Measurements from ENCODE around the gene COL27A1.

The COL27A1 gene

DNA sequence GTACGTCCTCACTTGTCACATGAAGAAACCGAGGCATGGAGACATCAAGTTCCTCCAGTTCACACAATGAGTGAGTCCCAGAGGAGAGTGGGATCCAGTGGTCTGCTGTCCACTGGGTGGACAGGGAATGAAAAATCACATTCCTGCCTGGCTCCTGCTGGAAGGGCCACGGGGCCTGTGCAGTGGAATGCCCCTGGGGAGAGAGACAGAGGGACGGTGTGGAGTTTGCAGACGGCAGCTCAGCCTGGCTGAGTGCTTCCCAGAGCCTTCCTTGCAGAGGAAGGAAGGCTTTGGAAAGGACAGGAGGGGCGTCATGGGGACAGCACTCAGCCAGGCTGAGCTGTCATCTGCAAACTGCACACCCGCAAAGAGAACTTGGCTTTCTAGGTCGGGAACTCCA is 74.7 kb downstream of the COL27A1 start:
- DNase-seq: no peak

DNA sequence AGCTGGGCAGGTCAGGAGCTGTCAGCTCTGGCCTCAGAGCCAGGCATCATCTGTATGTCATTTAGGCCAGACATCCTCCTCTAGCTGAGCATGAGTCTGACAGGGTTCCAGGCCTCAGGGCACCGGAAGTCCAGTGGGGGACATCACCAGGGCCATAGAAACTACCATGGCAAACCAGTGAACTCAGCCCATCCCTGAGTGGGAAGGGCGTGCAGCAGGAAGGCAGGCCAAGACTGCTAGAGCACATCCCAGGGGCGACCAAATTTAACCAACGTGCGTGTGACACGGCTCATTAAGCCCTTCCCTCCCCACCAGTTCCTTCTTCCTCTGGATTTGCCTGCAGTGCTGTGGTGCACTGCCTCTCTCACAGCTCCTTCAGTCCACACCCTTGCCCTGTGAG is 75.9 kb downstream of the COL27A1 start:
- DNase-seq: no peak

DNA sequence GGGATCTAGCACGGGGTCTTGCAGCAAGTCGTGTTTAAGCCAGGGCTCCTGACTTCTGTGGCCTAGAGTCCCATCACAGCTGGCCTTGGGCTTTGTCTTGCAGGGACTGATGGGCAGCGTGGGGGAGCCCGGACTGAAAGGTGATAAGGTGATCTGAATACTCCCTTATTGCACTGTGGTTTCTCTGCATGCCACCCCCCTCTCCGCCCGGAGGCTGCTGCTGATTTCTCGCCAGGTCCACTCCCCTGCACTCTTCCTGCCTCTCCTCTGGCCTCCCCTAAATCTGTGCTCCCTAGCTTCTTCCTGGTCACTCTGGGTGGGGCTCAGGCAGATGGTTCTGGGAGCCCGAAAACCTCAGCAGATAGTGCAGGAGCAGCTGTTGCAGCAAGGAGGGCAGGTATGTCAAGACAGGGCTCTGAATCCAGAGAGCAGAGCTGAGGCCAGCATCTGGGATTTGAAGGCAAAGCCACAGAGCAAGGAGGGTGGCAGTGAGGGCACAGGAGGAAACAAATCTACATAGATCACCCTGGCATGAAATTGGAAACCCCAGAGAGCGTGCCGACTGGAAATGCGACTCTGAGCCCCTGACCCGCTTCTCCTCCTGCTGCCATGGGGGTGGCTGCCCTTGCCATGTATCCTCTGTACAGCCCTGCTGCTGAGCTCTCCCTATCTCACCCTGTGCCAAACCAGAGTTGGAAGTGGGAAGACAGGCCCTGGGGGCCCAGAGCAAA is 76.5 kb downstream of the COL27A1 start:
- no peak for DNase-seq

DNA sequence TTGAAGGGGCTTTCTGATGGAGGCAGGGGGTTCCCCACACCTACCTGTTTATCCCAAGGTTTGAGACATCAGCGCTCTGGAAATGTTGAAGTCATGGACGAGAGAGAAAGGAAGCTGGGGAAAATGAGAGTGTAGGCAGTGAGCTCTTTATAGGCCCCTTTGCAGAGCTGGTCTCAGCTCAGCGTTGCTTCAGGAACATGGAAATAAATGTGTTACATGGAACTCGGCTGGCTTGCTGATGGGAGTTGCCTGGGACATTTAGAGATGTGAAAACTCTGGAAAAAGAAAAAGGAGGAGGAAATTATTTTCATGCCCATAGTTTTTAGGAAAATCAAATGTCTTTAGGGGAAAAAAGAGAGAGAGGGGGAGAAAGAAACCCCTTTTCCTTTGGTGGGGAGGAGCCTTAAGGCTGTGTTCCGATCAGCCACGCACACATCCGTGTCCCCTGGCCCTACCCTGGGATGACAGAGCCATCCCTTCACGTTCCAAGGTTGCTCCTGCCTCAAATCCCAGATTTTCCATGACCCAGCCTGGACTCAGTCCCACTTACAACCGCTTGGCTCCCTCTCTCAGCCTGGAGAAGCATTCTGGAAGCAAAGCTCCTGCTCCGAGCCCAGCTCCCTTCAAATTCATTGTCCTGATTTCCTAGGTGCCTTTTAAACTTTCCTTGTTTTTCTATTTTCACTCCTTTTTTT is 78.3 kb downstream of the COL27A1 start:
- no peak for DNase-seq

DNA sequence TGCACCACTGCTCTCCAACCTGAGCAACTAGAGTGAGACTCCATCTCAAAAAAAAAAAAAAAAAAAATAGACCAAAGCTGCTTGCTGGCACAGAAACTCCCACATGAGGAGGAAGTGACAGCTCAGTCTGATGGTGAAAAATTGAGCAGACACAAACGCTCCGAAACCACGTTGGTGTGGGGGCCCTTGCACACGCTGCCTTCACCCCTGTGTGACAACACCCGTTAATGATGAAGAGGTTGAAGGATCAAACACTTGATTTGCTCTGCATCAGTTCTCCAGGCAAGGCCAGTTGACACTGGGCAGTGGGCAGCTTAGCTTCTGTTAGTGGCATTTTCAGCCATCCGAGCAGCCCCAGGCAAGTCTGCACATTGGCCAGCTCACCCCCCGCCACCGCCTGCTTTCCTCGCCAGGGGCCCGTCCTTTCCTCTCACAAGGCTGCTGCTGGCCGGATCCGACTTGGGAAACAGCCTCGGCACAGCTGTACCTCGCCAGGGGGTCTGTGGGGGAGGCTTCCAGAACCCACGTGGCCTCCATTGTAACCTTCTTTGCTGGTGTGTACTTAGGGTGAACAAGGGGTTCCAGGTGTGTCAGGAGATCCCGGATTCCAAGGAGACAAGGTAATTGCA is 79.8 kb downstream of the COL27A1 start:
- no peak for DNase-seq

DNA sequence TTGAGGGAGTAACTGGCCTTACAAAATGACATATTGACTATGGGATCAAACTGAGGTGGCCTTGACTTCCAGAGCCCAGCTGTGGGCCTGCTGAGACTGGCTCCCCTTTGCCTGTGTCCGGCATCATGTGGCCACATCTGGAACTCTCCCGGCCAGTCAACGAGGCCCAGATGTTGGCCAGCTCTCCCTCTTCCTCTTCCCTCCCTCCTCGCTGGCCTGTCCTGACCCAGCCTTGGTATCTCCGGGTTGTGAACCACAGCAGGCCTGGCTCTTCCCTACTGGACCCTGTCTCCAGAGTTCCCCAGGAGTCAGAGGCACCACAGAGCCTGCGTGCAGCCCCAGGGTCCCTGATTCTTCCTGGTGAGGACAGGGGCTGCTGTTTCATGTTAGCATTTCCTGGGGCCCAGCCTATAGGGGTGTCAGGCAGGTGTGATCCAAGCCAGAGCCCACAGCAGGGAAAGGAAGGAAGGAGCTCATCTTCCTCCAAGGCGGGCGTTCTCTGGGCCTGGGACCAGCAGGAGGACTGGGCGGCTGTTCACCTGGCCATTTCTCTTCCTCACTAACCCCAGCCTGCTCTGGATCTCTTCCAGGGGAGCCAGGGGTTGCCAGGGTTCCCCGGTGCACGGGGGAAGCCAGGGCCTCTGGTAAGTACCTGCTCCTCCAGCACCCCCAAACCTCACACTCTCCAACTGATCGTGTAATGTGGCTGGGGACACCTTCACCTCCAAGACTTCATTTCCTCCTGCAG is 81.2 kb downstream of the COL27A1 start:
- DNase-seq: no peak

DNA sequence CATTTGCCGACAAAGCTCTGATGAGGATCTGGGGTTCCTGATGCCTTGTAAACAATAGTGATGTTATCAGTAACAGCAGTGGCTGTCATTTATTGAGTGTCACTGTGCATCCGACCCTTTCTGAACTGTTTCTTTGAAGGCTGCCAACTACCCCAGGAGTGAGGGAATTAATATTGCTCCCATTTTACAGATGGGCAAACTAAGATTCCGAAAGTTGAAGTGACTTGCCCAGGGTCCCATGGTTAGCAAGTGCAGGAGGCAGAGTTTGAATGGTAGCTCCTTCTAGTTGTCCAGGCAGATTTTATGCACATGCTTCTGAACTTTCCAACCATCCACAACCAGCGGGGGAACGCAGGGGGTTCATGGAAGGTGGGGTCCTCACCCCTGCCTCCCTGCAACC is 81.9 kb downstream of the COL27A1 start:
- no peak for DNase-seq

DNA sequence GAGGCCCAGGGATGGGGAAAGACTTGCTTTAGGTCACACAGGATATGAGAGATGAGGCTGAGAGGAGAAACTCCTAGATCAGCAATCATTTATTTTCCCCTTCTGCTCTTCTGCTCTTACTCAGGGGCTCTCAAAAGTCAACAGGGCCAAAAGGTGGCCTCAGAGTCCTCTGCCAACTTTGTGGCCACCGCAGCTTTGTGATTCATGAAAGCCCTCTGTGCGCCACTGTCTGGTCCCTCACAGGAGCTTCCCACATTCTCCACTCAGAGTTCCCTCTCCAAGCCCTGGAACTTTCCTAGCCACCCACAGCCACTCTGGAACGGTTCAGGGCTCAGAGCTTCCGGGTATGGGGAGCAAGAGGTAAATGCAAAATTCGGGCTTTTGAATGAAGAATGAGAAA is 82.4 kb downstream of the COL27A1 start:
- DNase-seq: no peak

DNA sequence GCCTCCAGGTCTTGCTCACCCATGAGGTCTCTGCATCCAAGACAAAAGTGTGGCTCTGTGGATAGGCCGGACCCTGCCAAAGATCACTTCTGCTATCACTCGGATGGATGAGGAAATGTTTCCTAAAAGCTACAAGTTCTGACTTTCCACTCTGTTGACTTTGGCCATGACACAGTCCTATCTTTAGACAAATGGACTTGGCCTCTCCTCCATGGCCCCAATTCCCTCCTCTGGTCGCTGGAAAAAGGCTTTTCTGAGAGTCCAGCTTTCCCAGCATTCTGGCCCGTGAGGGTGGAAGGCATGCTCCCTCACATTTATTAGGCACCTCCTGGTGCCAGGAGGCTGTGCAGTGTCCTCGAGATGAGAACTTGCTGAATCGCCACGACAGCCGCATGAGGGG is 83.1 kb downstream of the COL27A1 start:
- no peak for DNase-seq

DNA sequence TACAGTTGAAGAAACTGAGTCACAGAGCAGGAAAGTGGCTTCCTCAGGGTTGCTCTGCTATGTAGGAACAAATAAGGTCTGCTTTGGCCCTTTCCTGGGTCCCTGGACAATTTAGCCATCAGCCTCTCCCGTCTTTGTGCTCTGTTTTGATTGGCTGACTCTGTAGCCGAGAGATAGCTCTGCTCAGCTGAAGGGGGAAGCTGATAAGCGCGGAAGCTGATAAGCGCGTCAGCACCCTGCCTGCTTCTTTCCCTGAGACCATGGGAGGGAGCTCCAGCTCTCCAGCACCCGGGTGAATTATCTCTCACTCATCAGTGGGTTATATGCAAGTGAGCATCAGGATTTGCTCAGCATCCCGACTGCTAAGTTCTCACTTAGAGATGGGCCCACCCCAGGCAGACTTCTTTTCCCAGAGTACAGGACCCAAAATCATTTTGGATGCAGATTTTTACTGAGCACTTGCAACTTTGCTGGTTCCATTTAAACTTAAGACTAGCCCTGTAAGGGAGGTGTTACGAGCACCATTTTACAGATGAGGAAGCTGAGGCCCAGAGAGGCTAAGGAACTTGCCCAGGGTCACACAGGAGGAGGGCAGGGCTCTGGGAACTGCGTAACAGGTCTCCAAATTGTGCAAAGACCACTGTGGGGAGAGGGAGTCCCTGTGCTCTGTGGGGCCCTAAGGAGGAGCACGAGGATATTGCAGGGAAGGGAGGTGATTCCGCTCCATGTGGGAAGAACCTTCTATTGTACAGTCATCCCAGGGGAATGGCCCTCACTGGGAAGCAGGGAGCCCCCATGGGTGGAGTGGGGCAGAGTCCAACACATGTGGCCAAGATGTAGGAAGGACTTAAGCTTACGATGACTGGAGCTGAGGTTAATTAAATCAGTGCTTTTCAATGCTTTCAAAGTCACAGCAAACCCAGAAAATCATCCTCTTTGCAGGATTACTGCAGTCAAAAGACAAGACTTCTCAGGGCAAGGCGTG is 83.8 kb downstream of the COL27A1 start:
- DNase-seq: no peak

DNA sequence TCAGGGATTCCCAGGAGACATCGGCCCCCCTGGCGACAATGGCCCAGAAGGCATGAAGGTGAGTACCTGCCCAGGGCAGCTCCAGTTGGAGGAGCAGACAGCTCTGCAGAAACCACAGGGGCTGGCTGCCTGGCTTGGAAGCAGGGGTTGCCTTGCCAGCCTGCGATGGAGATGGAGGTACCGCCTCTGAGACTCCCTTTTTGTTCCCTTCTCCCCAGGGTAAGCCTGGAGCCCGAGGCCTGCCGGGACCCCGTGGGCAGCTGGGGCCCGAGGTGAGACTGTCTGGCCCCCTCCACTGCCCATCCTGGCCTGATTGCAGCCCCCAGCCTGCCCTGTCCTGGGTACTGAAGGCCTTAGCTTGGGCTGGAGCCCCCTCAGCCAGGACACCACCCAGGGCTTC is 84.9 kb downstream of the COL27A1 start:
- no peak for DNase-seq

DNA sequence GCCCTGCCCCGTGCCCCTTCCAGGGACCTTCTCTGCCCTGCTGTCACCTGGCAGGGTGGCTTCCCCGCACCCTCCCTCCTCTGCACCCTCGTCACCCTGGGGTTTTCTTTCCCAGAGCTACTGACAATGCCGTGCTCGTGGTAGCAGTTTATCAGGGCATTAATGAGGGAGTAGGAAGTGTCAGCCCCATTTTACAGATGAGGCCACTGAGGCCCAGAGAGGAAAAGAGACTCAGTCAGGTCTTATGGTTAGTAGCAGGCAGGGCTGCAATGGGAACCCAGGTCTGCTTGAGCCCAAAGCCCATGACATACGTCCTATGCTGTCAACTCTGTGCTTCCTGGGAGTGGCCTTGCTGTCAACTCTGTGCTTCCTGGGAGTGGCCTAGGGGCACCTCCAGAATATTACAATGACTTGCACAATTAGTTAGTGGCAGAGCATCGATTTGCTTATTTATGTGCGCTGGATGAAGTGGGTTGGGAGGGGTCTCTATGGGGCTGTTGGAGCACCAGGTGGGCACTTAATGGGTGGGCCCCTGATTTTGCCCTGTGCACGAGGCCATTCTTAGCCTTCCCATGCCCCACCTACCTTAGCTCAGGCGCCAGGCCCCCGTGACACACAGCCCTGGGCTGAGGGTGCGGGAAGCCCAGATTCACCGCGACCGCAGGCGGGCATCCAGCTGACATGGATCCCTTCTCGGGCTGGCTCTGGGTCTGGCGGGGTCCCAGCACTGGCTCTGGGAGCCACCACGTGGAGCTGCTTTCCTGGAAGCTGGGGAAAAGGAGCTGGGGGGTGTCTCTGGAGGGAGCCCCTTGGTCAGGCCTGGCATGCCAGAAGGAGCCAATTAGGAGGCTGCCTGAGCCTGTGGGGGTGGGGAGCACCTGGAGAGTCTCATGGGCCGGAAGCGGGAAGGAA is 85.6 kb downstream of the COL27A1 start:
- DNase-seq: no peak

DNA sequence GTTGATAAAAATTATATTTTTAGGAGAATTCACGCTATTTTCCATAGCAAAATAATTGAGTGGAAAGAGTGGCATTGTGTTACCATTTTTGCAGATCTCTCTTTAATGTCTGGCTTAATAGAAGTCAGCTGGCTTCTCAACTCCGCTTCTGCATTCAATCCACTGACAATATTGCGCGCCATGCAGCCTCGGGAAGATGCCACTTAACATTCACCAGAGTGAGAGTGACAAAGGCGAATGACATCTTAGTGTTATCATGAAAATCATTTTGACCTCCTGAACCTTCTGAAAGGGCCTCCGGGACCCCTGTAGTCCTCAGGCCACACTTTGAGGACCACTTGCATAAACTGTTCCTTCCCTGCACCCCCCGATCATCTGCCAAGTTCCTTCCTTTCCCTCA is 87.5 kb downstream of the COL27A1 start:
- no peak for DNase-seq

DNA sequence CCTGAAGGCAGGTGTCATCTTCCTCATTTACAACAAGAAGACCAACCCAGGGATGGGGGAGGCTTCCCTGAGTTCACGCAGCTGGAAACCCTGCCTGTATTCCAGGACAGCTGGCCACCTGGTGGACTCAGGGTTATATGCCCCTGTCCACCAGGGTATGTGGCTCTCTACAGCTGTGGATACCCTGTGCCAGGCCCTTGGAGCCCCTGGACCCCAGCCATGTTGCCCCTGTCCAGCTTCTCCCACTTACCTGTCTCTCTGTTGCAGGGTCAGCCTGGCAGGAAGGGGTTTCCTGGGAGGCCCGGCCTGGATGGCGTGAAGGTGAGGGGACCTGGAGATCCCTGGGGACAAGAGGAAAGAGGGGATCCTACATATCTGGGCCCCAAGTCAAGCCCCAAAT is 87.9 kb downstream of the COL27A1 start:
- DNase-seq: no peak

DNA sequence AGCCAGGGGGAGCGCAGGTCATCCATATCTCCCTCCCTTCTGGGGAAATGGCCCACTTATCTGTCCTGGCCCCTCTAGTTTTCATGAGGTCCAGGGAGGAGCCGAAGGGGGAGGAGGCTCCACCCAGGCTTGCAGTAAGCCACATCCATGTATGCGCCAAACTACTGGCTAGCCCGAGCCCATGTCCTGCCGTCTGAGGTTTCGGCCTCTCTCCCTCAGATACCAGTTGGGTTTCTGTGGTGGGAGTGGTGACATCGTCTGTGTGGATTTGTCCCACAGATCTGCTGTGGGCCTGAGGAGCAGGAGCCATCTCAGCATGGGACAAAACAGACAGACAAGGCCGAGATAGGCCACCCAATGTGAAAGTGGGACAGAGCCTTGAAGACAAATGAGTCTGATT is 89.2 kb downstream of the COL27A1 start:
- DNase-seq: no peak

DNA sequence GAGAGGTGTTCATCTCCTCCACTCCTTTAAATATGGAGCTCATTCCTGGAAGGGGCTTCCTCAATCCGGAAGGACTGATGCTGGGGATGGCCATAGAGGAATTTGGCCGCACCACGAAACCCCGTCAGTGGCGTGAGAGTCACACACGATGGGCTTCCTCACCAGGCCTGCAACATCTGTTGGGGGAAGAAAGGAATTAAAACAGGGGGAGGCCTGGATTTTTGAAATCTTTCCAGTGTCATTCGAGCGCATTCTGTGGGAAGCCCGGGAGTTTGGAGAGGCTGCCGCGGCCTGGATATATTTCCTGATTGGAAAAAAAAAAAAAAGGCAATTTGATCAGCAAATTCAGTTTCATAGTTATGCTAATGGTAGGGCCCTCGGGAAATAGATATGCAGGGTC is 91.2 kb downstream of the COL27A1 start:
- no peak for DNase-seq

DNA sequence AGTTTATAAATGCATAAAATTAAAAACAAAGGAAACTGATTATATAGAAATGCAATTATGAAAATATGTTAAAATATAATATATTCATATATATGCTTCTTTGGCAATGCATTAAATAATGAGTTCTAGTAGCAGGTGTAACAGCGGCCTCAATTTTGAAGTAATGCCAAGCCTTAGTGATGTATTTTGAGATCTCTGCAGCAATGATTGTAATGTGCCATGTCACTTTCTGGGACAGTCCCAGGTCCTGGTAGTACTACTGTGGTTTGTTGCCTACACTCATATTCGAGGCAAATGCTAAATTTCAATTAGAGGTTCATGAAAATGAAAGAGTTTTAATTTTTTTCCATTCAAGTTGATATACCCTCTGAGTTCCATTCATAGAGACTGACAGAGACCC is 91.7 kb downstream of the COL27A1 start:
- DNase-seq: no peak

DNA sequence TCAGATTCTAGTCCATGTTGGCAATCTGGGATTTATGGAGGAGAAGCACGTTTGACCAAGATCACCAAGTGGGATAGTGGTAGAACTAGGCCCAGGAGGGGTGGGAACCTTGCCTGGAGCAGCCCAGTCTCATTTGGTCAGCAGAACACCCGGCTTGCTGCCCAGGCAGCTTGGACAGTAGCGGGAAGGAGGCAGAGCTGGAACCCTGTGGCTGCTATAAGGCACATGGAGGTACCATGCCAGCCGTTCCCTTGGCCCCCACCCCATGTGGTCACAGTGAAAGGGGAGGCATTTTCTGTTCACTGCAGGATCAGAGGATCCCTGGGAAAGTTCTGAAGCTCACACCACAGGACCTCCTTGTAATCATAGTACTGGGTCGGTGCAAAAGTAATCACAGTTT is 92.2 kb downstream of the COL27A1 start:
- no peak for DNase-seq

DNA sequence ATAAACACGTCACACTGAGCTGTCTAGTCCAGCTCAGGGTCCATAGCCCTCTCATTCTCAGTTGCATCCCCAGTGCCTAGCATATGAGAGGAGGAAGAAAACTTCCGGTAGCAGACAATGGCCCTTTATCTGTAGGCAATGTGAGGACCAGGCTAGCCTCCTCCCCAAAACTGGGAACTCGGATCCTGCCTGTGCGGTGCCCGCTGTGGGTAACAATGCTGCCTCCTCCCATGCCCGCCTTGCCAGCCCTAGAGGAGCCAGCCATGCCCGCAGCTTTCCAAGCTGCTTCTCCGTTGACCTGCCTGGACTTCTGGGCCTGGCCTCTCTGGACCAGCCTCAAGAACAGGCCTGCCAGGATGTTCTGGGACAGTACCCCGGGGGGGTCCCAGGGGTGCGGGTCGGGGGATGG is 93.0 kb downstream of the COL27A1 start:
- no peak for DNase-seq

DNA sequence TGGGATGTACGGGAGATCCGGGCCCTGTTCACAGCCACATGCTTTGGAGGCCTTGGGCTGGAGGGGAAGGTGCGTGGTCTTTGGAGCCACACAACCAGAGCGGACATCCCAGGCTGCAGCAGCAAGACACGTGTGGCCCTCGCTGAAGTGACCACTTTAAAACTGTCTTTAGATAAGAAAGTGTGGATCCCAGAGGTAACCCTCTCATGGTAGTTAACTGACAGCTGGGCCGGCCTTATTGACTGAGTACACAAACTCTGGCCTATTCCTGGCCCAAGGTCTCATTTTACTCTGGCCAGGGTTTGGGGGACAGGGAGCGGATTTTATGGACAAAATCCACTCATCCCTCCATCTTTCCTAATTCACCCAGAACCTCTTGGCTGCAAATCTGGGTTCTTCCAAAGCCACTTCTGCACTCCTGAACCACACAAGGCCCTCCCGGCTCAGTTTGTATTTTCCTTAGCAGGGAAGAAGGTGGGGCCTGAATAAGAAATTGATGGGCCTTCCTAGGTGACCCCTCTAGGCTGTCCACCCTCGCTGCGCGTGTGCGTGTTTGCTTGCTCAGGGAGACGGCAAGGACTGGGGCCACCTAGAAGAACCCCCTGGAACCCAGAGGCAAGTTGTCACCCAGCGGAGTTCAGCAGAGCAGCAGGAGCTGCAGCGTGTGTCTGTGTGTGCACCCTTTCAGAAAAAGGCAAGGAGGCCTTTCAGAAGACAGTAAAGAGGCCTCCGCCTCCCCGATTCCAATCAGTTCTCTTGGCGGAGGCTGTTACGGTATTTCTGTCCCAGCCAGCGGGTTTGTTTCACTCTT is 94.3 kb downstream of the COL27A1 start:
- no peak for DNase-seq

DNA sequence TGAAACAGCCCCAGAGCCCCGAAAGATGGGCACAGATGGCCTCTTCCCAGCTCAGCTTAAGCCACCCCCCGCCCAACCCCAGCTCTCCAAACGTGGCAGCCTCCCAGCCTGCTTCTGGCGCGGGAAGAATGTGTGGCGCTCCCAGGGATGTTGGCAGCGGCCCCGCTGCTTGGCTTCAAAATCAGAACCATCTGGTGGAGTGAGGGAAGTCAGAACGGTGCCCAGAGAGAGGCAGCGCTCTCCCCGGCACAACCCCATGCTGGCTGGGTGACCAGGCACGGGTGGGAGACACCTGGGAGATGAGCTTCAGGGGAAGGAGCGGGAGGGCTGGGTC is 94.9 kb downstream of the COL27A1 start:
- no peak for DNase-seq
